ENCODE data around the gene MACROD1. TPM values are rescaled to one million over a fixed set of nuclear protein-coding genes. Genes with fewer than 3 reads are reported as not detected.

The MACROD1 gene
- total and polyA plus RNA-seq, 9 of the 15 experiments (the other 6 are each of a cell fraction or from before 2014, with no cell fraction given): 1.1 to 60.0 (median 26.4) TPM

GRCh38 chr11:64165842-64166635, at the start of gene MACROD1 (continued):
- no peak for TF ChIP-seq RNF219 (CRISPR knock-in tag; IDR thresholded peaks at IDR 0.05)
- no peak for TF ChIP-seq MEIS2 (IDR thresholded peaks at IDR 0.05; ENCODE audit: partially characterized antibody)
- no peak for TF ChIP-seq ATF1 (CRISPR knock-in tag; IDR thresholded peaks at IDR 0.05)
- peak; percentile 69 for TF ChIP-seq ATF1 (tag; IDR thresholded peaks at IDR 0.05)
- TF ChIP-seq ATF6 (CRISPR knock-in tag; IDR thresholded peaks at IDR 0.05): no peak
- peak; percentile 61; the same call in 1 of the 2 replicates for TF ChIP-seq FOXJ2 (tag; IDR thresholded peaks at IDR 0.05)
- peak; percentile 10 for TF ChIP-seq PCBP2 (IDR thresholded peaks at IDR 0.05; ENCODE audit: low read depth, low read length, poor library complexity, severe bottlenecking)
- no peak for TF ChIP-seq PHF21A (IDR thresholded peaks at IDR 0.05; ENCODE audit: borderline replicate concordance, low read depth)
- no peak for TF ChIP-seq ZNF785 (CRISPR knock-in tag; IDR thresholded peaks at IDR 0.05)
- TF ChIP-seq KLF10 (CRISPR knock-in tag; IDR thresholded peaks at IDR 0.05): no peak; the same call in 1 of the 2 replicates
- TF ChIP-seq KLF1 (tag; IDR thresholded peaks at IDR 0.05): no peak
- TF ChIP-seq MGA (IDR thresholded peaks at IDR 0.05): peak; percentile 66
